Mucosa of gallbladder (tissue), 1 donor: ENCODE measurements around the gene RNF150. TPM values are rescaled to one million over a fixed set of nuclear protein-coding genes. Genes with fewer than 3 reads are reported as not detected.

Source experiments
- DNase-seq: peaks from one replicate; pipeline ENCODE4 v3.0.0-alpha.2; 2020; ENCODE audit warnings: low spot score
- total RNA-seq: library from RNA; stranded (reverse); gene quantifications from one replicate; pipeline ENCODE4 v1.2.1, GENCODE V29; 2021
- donor health status: DM: no; HTN: no; CAD: no.

Gene RNF150
- total RNA-seq, 1 donor from 2014 or later, result 20.5 TPM

DNA sequence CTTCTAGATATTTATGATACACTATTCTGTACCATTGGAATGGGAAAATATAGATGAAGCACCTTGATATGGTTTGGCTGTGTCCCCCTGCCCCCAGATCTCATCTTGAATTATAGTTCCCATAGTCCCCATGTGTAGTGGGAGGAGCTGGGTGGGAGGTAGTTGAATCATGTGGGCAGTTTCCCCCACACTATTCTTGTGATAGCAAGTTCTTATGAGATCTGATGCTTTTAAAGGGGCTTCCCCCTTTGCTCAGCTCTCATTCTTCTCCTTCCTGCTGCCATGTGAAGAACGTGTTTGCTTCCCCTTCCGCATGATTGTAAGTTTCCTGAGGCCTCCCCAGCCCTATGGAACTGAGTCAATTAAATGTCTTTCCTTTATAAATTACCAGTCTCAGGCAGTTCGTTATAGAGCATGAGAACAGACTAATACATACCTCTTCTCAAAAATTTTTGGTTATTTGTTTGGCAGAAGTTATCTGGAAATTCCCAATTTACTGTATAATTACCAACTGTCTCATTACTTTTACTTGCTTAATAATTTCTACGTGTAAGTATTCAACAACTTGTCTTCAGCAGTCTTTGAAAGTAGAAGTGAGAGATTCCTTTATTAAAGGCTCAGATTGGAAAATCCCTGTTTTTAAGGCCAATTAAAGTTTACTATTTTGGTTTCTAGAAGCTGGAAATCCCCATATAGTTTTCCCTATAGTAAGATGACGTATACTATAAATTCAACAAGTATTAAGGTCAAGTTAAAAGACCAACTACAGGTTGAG lies 152.7 kb downstream of the RNF150 start:
- DNase-seq, result no peak

DNA sequence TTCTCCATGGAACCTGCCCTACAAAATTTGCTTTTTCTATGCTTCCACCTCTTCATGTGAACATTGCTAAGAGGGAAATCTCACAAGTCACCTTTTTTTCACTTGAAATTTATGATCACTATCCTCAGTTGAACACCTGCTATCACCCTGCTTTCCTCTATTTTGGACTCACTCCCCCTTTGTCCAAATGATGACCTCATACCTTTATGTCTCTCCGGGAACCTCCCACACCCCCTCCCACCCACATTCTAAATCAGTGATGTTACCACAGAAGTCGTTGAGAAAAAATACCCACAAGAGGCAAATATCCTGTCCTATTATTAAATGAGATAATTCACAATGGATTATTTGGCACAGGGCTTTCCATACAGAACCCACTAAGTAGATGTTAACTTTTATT lies 156.5 kb downstream of the RNF150 start:
- DNase-seq, result no peak

DNA sequence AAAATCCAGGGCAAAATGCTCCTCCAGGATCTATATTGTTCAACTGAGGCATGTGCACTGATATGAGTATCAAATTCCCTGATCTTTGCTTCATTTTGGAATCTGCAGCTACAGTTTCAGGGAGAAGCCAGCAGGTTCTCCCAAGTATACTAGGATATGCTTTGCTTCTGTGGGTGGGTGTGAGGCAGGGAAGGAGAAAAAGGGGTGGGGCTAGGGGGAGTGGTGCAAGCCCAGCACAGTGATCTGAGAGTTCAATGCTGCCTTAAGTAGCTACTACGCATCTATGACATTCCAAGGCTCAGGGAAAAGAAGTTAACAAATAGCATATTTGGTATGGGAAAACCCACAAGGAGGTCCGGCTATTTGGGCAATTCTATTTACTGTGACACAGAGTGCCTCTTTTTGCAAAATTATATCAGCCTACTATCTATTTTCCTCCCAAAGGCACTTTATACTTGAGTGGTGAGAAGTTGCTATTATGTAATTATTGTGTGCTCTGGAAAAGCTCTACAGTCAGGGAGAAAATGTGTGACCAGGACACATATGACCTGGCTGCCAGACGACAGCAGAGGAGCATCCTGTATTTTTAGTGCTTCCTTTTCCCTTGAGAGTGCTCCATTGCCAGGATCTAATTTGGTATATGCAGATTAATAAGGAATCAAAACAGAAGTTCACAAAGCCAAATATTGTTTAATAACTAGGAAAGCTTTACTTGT lies 162.0 kb downstream of the RNF150 start:
- DNase-seq, result no peak

DNA sequence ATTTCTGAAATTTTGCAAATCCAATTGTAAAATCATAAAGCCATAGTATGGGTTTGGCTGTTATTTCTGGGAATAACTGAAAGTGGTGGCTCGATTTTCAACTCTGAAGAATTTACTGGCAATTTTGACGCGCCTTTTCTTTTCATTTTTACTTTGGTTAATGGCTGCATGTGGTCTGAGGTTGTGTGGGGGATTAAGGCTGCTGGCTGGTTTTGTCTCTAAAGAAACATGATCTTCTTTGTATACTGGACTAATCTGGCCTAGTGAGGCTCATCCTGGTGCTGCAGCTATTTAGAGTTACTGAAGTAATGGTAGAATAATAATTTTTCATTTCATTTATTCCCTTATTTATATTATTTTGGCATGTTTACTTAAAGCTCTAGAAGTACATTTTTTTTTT lies 164.0 kb downstream of the RNF150 start:
- no peak for DNase-seq

DNA sequence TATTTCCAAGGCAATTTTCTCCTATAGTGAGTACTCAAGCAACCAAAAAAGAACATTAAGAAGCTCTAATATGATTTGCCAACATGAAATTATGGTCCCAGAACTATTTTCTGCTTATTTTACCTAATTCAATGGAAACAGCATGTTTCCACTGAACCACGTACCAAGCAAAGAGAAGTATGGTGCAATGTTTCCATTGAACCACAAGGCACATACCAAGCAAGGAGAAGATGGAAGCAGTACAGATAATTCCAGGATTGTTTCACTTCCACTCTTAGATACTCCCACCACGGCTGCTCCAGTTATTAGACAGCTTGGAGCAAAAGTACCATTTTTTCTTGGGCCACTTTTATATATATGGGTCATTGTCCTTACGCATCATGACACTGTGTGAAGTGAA lies 164.9 kb downstream of the RNF150 start:
- DNase-seq, result no peak

DNA sequence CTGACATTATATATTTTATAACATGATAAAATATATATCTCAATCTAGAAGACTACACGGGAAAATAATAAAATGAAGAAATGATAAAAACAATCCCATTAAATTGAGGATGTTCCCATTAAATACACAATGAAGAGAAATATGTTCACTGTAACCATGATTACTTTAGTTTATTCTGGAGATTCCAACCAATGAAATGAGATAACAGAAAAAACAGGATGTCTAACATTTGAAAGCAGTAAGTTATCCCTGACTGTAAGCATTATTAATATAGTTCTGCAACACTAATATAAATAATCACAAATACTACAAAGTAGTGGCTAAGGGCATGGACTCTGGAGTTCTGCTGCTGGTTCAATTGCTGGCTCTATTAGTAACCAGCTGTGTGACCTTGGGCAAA lies 169.4 kb downstream of the RNF150 start:
- DNase-seq, result no peak

DNA sequence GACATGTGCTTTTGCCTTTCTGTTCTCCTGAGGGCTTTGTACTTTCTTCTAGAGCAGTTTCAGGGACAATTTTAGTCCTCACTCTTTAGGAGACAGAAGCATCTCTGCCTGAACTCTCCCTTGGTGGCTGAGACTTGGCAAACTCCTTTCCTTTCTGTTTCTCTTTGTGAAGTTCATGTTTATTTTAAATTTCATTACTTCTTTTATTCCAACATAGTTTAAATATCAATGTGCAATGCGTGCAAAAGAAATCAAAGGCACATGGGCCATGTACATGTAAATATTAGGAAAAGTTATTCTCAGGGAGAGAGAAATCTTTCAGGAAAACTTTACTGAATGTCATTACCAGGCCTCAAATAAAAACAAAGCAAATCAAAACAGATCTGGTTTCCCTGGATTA lies 177.6 kb downstream of the RNF150 start:
- DNase-seq, result no peak

DNA sequence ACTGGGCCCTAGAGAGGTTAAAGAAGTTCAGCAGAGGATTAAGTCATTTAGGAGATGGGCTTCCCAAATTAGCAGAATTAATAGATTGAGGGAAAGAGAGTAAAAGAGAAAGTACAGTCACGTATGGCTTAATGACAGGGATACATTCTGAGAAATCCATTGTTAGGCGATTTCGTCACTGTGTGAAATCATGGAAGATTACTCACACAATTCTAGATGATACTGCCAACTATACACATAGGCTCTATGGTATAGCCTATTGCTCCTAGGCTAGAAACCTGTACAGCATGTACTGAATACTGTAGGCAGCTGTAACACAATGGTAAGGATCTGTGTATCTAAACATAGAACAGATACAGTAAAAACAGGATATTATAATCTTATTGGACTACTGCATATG lies 180.6 kb downstream of the RNF150 start:
- DNase-seq, result no peak

DNA sequence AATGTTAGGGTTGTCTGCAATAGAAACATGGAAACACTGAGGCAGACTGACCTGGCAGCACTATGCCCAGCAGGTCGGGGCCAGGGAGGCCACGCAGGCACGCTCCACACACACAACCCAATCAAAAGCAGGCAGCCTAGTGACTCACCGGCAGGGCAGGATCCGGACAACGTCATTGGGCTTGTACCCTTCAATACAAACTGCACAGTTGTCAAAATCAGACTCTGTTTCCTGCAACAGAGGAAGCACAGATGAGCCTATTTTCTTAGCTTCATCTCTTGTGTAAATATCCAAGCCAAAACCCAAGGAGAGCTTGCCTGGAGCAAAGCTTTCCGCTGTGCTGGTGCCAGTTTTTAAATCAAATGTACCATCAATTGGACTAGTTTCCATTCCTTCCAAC lies 185.8 kb downstream of the RNF150 start:
- DNase-seq, result peak; percentile 25

DNA sequence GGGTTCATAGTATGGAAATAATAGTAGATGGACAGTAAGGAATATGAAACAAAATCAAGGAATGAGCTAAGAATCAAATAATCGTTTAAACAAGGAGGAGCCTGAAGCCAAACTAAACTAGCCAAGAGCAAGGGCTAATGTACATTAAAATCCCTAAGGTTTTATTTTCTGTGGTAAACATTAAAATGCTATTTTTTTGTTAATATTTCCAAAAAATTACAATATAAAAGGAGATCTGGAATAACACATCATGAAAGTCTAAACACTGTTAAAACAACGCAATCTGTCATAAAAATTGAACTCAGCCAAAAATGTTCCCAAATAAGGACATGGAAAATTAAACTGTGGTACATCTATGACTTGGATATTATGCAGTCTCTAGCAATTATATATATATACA lies 188.2 kb downstream of the RNF150 start:
- DNase-seq, result no peak

DNA sequence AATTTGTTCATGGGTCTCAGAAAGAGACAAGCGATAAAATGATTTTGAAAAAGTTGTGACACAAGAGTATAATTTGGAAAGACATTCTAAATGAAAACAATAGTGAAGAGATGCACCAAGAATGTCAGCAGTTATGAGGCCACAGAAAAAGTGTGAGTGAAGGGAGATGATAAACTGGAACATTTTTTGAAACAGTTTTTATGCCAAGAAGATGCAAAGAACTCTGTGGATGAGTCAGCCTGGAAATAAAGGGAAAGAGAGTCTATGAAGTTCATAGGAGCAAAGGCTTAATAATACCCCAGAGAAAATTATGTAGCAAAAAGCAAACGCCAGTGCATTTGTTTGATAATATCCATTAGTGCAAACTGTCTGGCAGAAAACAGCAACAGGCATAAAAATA lies 188.7 kb downstream of the RNF150 start:
- no peak for DNase-seq

DNA sequence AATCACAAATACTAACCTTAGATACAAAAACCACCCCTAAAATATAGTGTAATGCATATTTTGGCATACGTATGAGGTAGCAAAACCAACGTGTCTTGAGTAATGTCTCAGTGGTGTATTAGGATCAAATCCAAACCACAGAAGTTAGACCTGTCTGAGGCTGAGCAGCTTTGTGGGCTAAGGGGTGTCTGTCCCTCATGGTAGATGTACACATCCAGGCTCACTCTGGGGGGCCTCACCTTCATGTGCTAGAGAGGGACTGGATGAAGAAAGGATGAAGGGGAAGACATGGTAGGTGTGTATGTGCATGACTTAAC lies 189.1 kb downstream of the RNF150 start:
- no peak for DNase-seq

DNA sequence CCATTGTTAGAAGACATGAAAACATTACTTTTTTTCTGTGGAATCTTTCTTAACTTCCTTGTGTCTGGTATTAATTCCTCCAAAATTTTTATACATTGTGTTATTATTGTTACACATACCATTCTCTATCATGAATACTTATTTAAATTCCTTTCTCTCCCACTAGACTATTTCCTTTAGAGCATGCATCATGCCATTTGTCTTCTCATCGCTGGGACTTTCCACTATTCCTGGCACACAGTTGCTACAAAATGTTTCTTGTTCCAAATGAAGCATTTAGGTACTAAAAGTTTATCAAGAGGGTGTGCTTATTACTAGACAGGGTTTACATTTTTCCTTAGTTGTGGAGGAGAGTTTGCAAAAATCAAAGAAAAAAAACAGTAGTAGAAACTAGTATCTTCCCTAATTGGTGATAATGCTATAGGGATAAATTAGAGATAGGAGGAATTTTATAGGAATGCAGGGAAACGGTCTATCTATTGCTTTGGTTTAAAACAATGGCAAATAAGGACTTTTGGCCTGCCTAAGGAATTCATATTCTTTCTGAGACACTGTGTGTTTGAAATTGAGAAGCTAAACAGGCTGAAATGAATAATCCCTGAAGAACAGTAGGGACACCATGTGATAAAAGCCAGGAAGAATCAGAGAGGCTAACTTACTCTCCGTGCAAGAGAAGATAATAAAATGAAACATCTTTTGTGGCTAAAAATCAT lies 189.6 kb downstream of the RNF150 start:
- DNase-seq, result no peak

DNA sequence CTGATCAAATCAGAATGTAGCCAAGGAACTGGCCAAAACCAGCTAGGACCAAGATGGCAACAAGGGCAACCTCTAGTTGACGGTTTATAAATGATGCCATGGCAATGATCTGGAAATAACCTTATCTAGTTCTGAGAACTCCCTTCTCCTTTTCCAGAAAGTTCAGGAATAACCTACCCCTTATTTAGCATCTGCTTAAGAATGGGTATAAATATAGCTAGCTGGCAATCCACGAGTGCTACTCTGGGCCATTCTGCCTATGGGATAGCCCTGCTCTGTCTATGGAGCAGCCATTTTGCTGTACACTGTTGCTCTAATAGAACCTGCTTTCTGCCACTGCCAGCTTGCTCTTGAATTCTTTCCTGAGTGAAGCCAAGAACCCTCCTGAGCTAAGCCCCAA lies 192.7 kb downstream of the RNF150 start:
- no peak for DNase-seq

DNA sequence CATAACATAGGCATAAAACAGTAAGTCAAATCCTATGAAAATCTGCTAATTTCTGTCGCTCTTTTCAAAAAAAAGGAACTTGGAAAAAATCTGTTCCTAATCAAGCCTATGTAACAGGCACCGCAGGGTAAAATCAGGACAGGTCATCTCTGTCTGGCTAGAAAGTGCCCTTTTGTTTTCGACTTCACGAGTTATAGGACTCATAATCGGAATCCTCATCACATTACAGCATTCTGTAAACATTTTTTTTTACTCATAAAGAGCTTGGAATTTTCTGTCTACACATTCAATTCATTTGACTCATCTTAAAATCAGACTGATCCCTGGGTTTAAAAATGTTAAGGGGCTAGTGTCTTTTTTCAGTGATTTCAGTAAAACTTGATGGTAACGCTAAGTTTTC lies 195.4 kb downstream of the RNF150 start:
- DNase-seq, result no peak

DNA sequence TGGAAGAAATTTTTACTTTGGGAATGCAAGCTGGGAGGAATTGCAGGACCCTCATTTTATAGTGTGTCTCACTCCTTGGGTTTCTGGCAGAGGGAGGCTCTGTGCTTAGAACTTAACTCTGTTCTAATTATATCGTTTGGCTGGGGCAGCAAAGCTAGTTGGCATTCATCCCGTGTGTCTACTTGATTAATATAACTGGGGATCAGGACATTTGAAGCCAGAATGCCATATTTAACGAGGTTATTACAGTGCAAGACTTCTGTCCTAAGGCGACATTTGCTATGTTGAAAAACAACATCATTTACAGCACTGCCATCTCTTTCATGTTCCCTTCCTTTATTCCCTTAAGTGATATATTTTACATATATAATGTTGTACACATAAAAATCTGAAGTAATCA lies 198.0 kb downstream of the RNF150 start:
- no peak for DNase-seq

DNA sequence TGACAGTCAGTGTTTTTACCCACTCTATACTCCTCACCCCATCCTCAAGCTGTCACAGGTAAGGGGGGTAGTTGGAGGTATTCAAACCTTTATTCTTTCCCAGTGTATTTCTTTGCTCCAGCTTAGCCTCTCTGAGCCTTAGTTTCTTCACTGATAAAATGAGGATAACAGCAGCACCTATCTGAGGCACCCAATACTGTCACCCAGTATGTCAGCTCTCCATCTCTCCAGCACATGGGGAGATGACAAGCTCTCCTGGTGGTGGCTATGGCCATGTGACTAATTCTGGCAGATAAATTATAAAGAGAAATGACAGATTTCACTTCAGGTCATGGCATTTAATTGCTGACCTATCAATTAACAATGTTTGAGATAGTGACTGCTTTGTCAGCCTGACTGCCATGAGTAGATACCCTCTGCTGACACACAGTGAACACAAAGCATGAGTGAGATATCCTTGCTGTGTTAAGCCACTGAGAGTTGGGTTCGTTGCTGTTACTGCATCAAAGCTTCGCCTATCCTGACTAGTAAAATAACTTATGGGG lies 200.7 kb downstream of the RNF150 start:
- DNase-seq, result no peak

DNA sequence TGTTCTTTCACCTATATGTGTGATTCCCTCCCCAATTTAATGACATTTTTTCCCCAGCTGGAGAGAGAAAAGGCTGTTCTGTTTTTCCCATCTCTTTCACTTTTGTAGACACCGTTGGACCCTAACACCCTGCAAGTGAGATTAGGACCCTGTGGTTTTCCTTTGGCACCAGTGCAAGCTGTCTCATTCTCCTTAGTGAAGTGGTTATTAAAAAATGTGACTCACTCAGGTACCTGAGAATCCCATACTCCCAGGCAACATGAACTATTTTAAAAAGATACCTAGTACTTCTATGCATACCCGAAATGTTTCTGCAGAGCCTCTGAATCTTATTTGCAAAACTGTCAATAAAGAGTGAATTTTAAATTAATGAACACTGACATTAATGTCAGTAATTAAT lies 201.4 kb downstream of the RNF150 start:
- no peak for DNase-seq

DNA sequence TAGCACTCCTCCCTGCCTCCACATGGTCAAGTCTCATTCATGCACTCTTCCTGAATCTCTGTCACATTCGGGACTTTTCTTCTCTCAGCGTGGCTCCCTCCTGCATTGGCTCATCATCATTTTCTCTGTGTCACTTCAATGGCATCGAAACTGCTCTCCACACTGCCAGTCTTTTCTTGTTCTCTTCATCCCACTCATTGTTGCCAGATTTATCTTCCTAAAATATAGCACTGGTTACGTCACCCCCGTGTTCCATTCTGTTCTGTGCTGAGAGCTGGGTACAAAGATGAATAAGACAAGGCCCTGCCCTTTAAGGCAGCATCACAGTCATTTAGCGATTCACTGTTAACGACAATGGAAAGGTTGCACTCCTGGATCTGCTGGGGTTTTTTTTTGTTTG lies 202.7 kb downstream of the RNF150 start:
- DNase-seq, result no peak

DNA sequence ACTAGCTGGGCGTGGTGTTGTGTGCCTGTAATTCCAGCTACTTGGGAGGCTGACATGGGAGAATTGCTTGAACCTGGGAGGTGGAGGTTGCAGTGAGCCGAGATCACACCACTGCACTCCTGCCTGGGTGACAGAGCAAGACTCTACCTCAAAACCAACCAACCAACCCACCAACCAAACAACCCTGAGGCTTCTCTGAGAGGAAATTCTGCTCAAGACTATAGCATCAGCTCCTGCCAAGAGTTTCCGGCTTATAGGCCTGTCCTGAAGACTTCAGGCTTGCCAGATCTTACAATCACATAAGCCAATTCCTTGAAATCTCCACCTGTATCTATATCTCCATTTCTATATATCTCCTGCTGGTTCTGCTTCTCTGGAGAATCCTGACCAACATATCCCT lies 203.3 kb downstream of the RNF150 start:
- DNase-seq, result no peak

DNA sequence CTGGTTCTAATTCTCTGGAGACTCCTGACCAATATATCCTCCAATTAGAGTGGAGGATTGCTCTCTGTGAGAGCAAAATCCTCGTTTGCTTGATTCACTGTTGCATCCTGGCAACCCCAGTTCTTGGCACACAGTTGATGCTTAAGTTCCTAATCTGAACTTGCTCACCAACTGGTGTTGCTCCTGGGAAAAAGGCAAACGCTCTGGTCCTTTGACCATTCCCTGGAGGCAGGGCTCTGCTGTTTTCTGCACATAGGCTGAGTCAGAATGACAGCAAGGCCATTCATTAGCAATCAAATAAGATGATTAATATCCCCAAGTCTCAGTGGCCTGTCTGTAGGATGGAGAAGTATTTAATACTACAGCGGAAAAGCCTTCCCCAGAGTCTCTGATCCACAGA lies 204.4 kb downstream of the RNF150 start:
- DNase-seq, result no peak

DNA sequence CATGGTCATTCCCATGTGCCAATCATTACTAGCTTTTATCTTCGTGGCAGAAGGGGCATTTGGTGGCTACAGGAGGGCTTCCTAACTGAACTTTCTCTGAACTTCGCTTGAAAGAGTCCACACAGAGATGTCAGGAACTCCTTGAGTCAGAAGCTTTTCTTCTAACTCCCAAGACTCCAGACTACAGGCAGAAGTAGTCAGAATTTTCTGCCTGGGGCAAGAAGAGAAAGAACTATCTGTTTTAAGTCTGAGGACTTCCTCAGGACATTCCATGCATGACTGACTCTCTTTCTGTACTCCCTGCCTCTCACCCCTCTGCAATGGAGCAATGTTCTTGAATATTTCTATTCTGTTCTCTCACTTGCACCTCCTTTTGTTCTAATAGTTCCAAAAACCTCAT lies 206.6 kb downstream of the RNF150 start:
- no peak for DNase-seq

DNA sequence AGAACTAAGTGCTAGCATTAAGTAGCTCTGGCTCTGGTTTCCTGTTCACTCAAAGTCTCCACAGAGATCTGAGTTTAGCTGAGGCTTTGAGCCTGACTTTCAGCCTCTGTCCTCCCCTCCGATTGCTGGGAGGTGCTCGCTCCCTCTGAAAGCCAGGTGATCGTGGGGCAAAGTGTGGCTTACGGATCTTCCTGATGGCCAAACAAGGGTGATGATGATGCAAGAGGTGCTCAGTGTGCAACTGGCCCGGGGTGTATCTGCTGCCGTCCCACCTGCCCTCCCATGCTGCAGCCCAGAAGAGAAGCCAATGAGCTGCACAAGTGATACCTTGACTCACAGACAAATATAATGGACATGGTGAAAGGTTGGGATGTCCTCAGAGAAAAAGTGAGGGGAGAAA lies 207.9 kb downstream of the RNF150 start:
- no peak for DNase-seq
